ENCODE results near the gene YPEL3.
"Not testable (repeated sequence)": the region's sequence is repeated elsewhere in the genome, so short reads cannot be mapped to it uniquely, and the experiment has no call there.

The YPEL3 gene

DNA sequence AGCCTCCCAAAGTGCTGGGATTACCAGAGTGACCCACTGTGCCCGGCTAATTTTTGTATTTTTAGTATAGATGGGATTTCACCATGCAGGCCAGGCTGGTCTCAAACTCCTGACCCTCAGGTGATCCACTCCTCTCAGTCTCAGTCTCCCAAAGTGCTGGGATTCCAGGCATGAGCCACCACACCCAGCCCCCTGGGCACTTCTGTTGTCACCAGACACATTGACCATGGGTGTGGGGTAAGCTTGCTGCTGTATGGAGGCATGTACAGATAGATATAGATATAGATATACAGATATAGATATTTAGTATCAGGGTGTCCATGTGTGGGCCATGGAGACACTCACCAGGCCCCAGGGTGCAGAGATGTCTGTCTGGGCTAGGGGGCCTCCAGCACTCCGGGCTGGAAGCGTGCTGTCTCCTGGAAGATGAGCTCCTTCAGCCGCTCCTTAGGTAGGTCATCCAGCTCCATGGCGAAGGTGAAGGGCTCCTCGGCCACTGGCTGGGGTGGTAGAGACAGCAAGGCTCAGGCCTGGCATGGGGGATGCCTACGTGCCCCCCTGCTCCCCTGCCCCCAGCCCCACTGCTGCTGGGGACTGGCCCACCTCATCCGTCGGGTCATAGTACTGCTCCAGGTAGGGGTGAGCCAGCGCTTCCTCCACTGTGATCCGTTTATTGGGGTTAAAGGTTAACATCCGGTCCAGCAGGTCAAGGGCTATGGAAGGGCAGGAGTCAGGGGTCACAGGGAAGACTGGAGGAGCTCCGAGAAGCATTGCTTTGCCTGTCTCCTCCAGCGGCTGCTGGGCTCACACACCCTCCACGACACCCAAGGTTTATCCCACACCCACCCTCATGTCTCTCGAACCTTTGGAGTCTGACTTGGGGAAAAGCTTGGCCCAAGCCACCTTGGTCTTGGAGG is 20.5 kb upstream of the YPEL3 start:
- H3K4me1 ChIP-seq (ENCODE audit: control insufficient read depth, insufficient read depth, low read length), result peaks cover 9% of the 10 kb centered on the region
- no peaks in the 10 kb centered on the region for H3K9me3 ChIP-seq (ENCODE audit: control insufficient read depth in 2 of 2, low read length in 2 of 2)
- no peak overlapping the region for H3K9ac ChIP-seq (ENCODE audit: low read length in 2 of 2)
- H3K27ac ChIP-seq (ENCODE audit: low read length), result no peak overlapping the region
- no peak overlapping the region for H3K4me3 ChIP-seq (ENCODE audit: low read length in 2 of 2)
- H3K27me3 ChIP-seq (ENCODE audit: control insufficient read depth in 1 of 2, insufficient read depth in 2 of 2, low read length in 2 of 2), result no peaks in the 10 kb centered on the region
- peaks cover 23 to 37% of the 10 kb centered on the region in 2 donors for H3K36me3 ChIP-seq (ENCODE audit: control insufficient read depth in 2 of 2, insufficient read depth in 2 of 2, low read length in 2 of 2)

DNA sequence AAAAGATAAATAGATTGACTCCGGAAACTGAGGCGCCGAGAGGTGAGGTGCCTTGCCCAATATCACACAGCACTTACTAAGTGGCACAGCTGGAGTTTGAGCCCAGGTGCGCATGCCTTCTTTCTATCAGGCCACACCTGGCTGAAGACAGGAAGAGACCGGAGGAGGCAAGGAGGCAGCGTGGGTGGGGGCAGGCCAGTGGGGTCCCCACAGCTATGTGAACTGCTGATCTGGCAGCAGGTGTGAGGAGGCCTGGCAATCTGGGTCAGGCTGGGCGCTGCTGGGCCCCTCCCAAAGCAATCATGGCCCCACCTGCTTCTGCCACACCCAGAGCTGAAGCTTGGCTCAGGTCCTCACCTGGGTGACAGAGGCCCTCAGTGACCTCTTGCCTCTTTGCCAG is 19.2 kb upstream of the YPEL3 start:
- Histone ChIP-seq H3K9ac (ENCODE audit: low read length in 2 of 2) (no peak overlapping the region), H3K4me3 (ENCODE audit: low read length in 2 of 2) (no peak overlapping the region), H3K4me1 (ENCODE audit: control insufficient read depth, insufficient read depth, low read length) (peaks cover 5% of the 10 kb centered on the region), H3K36me3 (ENCODE audit: control insufficient read depth in 2 of 2, insufficient read depth in 2 of 2, low read length in 2 of 2) (peaks cover 23 to 40% of the 10 kb centered on the region in 2 donors), H3K27ac (ENCODE audit: low read length) (no peak overlapping the region), H3K27me3 (ENCODE audit: control insufficient read depth in 1 of 2, insufficient read depth in 2 of 2, low read length in 2 of 2) (no peaks in the 10 kb centered on the region), H3K9me3 (ENCODE audit: control insufficient read depth in 2 of 2, low read length in 2 of 2) (no peaks in the 10 kb centered on the region)

DNA sequence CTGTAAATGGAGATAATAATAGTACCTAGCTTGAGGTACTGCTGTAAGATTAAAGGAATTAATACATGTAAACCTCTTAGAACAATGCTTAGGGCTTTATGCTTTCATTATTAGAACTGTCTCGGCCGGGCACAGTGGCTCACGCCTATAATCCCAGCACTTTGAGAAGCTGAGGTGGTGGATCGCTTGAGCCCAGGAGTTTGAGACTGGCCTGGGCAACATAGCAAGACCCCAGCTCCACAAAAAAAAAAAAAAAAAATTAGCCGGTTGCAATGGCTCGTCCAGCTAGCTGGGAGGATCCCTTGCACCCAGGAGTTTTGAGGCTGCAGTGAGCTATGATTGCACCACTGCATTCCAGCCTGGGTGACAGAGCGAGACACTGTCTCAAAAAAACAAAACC is 18.8 kb upstream of the YPEL3 start:
- H3K9ac ChIP-seq (ENCODE audit: low read length in 2 of 2), result not testable (repeated sequence)

DNA sequence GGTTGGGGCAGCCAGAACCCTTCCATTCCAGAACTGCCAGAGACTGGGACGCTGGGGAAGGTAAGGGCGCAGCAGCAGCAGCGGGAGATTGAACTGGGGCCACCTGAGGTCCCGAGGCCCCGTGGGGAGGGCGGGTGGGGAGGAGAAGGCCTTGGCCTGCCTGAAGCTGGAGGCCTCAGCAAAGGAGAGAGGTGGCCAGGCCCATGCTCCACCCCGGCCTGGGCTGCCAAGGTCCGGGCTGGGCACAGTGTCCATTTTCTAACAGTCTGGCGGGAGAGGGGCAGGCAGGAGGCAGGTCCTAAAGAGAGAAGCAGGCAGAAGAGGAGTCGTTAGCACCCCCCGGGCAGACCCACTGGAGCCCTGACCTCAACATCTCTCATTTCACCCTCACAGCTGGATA is 18.4 kb upstream of the YPEL3 start:
- Histone ChIP-seq H3K27me3 (ENCODE audit: control insufficient read depth in 1 of 2, insufficient read depth in 2 of 2, low read length in 2 of 2) (no peaks in the 10 kb centered on the region), H3K4me3 (ENCODE audit: low read length in 2 of 2) (no peak overlapping the region), H3K9me3 (ENCODE audit: control insufficient read depth in 2 of 2, low read length in 2 of 2) (no peaks in the 10 kb centered on the region), H3K9ac (ENCODE audit: low read length in 2 of 2) (no peak overlapping the region), H3K27ac (ENCODE audit: low read length) (no peak overlapping the region), H3K4me1 (ENCODE audit: control insufficient read depth, insufficient read depth, low read length) (peaks cover 5% of the 10 kb centered on the region), H3K36me3 (ENCODE audit: control insufficient read depth in 2 of 2, insufficient read depth in 2 of 2, low read length in 2 of 2) (peaks cover 20 to 39% of the 10 kb centered on the region in 2 donors)

More for the DNA sequence above, 18.8 kb upstream of the YPEL3 start:
- not testable (repeated sequence) for H3K4me3 ChIP-seq (ENCODE audit: low read length in 2 of 2); H3K27me3 ChIP-seq (ENCODE audit: control insufficient read depth in 1 of 2, insufficient read depth in 2 of 2, low read length in 2 of 2); H3K9me3 ChIP-seq (ENCODE audit: control insufficient read depth in 2 of 2, low read length in 2 of 2); H3K27ac ChIP-seq (ENCODE audit: low read length); H3K4me1 ChIP-seq (ENCODE audit: control insufficient read depth, insufficient read depth, low read length)
- peaks cover 23 to 40% of the 10 kb centered on the region in 2 donors for H3K36me3 ChIP-seq (ENCODE audit: control insufficient read depth in 2 of 2, insufficient read depth in 2 of 2, low read length in 2 of 2)

DNA sequence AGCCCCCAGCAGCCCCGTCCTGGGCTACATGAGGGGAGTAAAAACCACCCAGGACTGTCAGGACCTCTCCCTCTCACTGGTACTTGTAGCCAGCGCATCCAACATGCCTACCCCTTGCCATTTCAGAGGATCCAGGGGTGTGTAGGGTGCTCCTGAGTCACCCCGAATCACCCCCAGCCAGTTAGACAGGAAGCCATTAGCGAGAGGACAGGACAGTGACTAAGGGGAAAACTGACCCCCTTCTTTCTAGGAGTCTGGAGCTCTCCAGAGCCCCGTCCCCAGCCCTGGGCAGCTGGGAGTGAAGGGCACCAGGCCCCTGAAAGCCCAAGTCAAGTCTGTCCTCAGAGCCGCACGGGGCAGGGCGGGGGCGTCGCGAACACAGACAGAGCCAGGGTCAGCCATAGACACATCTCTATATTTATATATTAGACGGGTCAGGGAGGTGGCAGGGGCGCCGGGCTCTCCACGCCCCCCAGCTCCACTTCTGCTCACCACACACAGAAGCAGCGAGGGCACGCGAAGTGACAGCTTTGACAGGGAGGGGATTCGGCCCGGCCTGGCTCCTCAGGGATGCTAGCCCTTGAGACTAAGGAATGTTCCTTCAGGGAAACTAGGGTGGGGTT is 17.8 kb upstream of the YPEL3 start:
- H3K4me3 ChIP-seq (ENCODE audit: low read length in 2 of 2), result no peak overlapping the region
- H3K9ac ChIP-seq (ENCODE audit: low read length in 2 of 2), result no peak overlapping the region
- peaks cover 5% of the 10 kb centered on the region for H3K4me1 ChIP-seq (ENCODE audit: control insufficient read depth, insufficient read depth, low read length)
- no peaks in the 10 kb centered on the region for H3K27me3 ChIP-seq (ENCODE audit: control insufficient read depth in 1 of 2, insufficient read depth in 2 of 2, low read length in 2 of 2)
- H3K9me3 ChIP-seq (ENCODE audit: control insufficient read depth in 2 of 2, low read length in 2 of 2), result no peaks in the 10 kb centered on the region
- H3K36me3 ChIP-seq (ENCODE audit: control insufficient read depth in 2 of 2, insufficient read depth in 2 of 2, low read length in 2 of 2), result peaks cover 18 to 35% of the 10 kb centered on the region in 2 donors
- H3K27ac ChIP-seq (ENCODE audit: low read length), result no peak overlapping the region

DNA sequence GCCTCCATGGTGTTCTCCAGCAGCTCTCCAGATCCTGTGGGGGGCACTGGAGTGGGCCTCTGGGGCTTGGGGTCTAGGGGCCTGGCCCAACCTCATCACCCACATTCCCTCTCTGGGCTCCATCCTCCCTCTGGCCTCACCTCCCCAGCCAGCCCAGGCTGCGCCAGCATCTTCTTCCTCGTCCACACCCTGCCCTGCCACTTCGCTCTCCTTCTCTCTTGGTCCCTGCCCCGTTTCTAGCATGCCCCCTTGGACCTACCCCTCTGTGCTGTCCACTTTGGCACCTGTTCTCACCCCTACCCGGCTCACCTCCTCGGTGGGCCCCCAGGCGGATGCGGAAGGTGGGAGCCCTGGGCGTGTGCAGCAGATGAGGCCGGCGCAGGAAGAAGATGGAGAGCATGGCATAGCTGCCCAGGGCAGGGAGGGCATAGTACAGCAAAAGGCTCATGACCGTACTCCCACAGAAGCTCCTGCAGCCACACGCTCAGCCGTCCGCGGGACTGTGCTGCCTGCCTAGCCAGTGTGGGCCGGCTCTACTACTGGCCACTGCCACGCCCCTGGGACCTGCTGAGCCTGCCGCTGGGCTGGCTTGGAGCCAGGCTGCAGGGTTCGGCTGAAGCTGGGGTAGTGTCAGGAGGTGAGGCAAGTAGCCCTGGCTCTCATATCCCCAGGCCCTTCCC is 17.2 kb upstream of the YPEL3 start, which contains the start of gene GDPD3:
Gene GDPD3, minus strand, starts transcription at position 507 of the 680 bp plus-strand sequence. Its CDS starts 59 bp downstream, at position 448.
- H3K9me3 ChIP-seq (ENCODE audit: control insufficient read depth in 2 of 2, low read length in 2 of 2), result no peaks in the 10 kb centered on the region
- H3K36me3 ChIP-seq (ENCODE audit: control insufficient read depth in 2 of 2, insufficient read depth in 2 of 2, low read length in 2 of 2), result peaks cover 18 to 29% of the 10 kb centered on the region in 2 donors
- H3K4me3 ChIP-seq (ENCODE audit: low read length in 2 of 2), result no peak within 1 kb of the TSS
- H3K27me3 ChIP-seq (ENCODE audit: control insufficient read depth in 1 of 2, insufficient read depth in 2 of 2, low read length in 2 of 2), result no peaks in the 10 kb centered on the region
- peaks cover 5% of the 10 kb centered on the region for H3K4me1 ChIP-seq (ENCODE audit: control insufficient read depth, insufficient read depth, low read length)
- no peak within 1 kb of the TSS for H3K9ac ChIP-seq (ENCODE audit: low read length in 2 of 2)
- H3K27ac ChIP-seq (ENCODE audit: low read length), result no peak within 1 kb of the TSS

DNA sequence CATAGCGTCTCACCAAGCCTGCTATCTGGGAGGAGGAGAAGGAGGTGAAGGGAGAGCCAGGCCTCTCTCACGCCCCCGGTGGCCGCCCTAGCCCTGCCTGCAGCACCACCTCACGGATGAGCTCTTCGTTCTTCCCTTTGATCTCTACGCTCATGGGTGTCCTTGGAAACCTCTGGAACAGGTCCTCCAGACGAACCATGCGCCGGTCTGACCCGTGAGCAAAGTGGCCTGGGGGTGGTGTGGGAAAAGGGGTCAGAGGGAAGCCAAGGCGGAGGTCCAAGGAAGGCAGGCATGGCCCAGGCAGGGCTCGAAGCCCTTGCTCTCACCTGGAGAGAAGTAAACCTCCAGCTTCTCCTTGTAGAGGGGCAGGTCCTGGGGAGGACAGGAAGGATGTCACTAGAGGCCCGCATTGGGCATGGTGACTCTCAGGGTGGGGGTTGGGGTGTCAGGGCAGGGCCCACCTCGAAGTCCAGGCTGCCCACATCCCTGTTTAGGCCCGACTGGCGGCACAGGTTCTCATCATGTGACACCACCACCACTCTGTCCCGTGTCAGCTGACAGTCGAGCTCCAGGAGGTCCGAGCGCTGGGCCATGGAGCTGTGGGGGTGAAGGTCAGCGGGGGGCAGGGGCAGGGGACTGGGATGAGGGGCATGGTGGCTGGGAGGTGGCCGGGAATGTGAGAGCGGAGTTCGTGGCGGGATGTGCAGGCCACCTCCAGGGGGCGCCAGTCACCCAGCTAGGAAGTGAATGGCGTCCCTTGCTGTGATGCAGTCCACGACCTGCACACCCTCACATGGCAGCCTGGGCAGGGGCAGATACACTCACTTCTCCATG is 16.4 kb upstream of the YPEL3 start:
- Histone ChIP-seq H3K9ac (ENCODE audit: low read length in 2 of 2) (no peak overlapping the region), H3K4me1 (ENCODE audit: control insufficient read depth, insufficient read depth, low read length) (peaks cover 5% of the 10 kb centered on the region), H3K9me3 (ENCODE audit: control insufficient read depth in 2 of 2, low read length in 2 of 2) (no peaks in the 10 kb centered on the region), H3K27ac (ENCODE audit: low read length) (no peak overlapping the region), H3K27me3 (ENCODE audit: control insufficient read depth in 1 of 2, insufficient read depth in 2 of 2, low read length in 2 of 2) (no peaks in the 10 kb centered on the region), H3K4me3 (ENCODE audit: low read length in 2 of 2) (no peak overlapping the region), H3K36me3 (ENCODE audit: control insufficient read depth in 2 of 2, insufficient read depth in 2 of 2, low read length in 2 of 2) (peaks cover 14 to 23% of the 10 kb centered on the region in 2 donors)

DNA sequence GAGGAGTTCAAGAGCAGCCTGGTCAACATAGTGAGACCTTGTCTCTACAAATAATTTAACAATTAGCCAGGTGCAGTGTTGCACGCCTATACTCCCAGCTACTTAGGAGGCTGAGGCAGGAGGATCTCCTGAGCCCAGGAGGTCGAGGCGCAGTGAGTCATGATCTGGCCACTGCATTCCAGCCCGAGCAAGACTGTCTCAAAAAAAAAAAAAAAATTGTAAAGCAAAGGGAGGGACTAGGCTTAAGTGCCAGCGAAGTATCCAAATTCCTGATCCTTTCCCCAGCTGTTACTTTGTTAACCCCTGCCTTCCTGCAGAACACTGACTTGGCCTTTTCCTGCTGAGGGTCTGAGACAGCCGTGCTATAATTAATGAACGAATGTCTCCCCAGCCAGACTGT is 14.6 kb upstream of the YPEL3 start:
- Histone ChIP-seq H3K36me3 (ENCODE audit: control insufficient read depth in 2 of 2, insufficient read depth in 2 of 2, low read length in 2 of 2) (peaks cover 6 to 15% of the 10 kb centered on the region in 2 donors), H3K27me3 (ENCODE audit: control insufficient read depth in 1 of 2, insufficient read depth in 2 of 2, low read length in 2 of 2) (no peaks in the 10 kb centered on the region), H3K27ac (ENCODE audit: low read length) (no peak overlapping the region), H3K9me3 (ENCODE audit: control insufficient read depth in 2 of 2, low read length in 2 of 2) (no peaks in the 10 kb centered on the region), H3K9ac (ENCODE audit: low read length in 2 of 2) (no peak overlapping the region), H3K4me1 (ENCODE audit: control insufficient read depth, insufficient read depth, low read length) (peaks cover 5% of the 10 kb centered on the region), H3K4me3 (ENCODE audit: low read length in 2 of 2) (no peak overlapping the region)

DNA sequence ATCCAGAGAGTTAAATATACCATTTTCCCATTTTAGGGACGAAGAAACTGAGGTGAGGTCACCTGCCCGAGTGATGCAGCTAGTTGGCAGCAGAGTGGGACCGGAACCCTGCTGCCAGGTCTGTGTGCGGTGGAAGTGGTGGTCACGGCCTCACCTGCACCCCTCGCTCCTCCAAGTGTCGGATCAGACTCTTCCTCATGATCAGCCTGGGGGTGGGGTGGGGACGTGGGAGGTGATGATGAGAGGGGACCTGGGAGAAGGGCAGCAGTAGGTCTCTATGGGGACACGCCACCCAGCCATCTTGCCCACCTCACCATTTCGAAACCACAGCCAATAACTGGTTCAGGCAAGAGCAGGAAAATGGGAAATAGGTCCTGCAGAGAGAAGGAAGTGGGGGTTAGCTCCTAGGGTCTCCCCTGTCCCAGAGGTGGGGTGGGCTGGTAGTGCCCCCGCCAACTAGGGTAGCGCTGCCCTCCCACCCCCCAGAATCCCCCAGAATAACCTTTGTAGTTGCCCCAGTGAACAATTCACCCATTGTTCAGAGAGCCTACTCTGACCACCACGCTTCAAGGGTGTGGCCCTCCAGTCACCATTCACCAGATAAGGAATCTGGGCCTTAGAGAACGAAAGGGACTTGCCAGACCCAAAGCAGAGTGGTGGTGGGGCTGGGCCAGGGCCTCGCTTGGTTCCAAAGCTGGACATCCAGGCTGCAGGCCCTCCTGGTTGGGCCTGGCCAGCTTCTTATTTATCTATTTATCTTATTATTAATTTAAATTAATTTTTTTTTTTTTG is 12.2 kb upstream of the YPEL3 start:
- Histone ChIP-seq H3K9me3 (ENCODE audit: control insufficient read depth in 2 of 2, low read length in 2 of 2) (no peaks in the 10 kb centered on the region), H3K9ac (ENCODE audit: low read length in 2 of 2) (no peak overlapping the region), H3K36me3 (ENCODE audit: control insufficient read depth in 2 of 2, insufficient read depth in 2 of 2, low read length in 2 of 2) (peaks cover 9 to 18% of the 10 kb centered on the region in 2 donors)

More for the DNA sequence above, 12.2 kb upstream of the YPEL3 start:
- Histone ChIP-seq H3K4me1 (ENCODE audit: control insufficient read depth, insufficient read depth, low read length) (peaks cover 1% of the 10 kb centered on the region), H3K27me3 (ENCODE audit: control insufficient read depth in 1 of 2, insufficient read depth in 2 of 2, low read length in 2 of 2) (no peaks in the 10 kb centered on the region), H3K4me3 (ENCODE audit: low read length in 2 of 2) (no peak overlapping the region), H3K27ac (ENCODE audit: low read length) (no peak overlapping the region)
